ENCODE data around the gene SLC6A1. TPM values are rescaled to one million over a fixed set of nuclear protein-coding genes. Genes with fewer than 3 reads are reported as not detected.

The SLC6A1 gene
- total and polyA plus RNA-seq, 2 of the 8 experiments (the other 6 are each of a cell fraction or from before 2014, with no cell fraction given) = 0.30 to 0.63 TPM

DNA sequence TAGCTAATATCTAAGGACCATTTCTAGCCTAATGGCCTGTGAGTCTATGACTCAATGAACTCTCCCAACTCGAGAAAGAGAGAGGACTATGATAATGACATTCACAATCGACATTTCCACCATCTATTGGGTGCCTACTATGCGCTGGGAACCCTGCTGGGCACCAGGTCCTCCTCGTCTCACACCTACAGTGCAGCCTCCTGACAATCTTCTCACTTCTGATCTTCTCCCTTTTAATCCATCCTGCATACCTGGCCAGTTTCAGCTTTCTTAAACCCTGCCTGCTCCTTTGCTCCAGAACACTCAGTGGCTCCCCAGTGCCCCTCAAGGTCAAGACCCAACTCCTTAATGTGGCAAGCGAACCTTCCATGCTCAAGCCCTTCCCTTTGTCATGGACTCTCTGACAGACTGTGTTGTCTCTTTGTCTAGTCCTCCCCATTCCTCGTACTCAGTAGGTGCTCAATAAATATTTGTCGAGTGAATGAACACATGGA is 3.5 kb upstream of the SLC6A1 start:
- Histone ChIP-seq H2BK15ac (ENCODE audit: low read length) (no peak overlapping the region), H2BK20ac (ENCODE audit: low read length) (no peak overlapping the region), H3K9me3 (ENCODE audit: insufficient read depth in 2 of 2, low read depth in 1 of 2, low read length in 1 of 2) (no peaks in the 10 kb centered on the region), H2BK120ac (replicated peaks; ENCODE audit: low read depth, low read length) (no peak overlapping the region), H3K27ac (ENCODE audit: low read depth, low read length) (no peak overlapping the region), H3K4me3 (ENCODE audit: extremely low read depth in 1 of 4, insufficient read depth in 2 of 4, low read depth in 3 of 4, low read length in 4 of 4) (no peak overlapping the region), H2BK12ac (ENCODE audit: low read depth, low read length) (0 out of 2 replicates have a peak overlapping the region, but pooled peaks have one; percentile 5), H3K18ac (ENCODE audit: extremely low read depth, low read length) (no peak overlapping the region), H2BK5ac (ENCODE audit: low read depth, low read length) (no peak overlapping the region), H3K27me3 (replicated peaks in 1 of 4; ENCODE audit: control insufficient read depth in 3 of 4, extremely low read depth in 1 of 4, insufficient read depth in 3 of 4, low read length in 3 of 4) (peaks cover 12 to 24% (median 21%) of the 10 kb centered on the region in 4 experiments), H3K4me1 (replicated peaks in 1 of 4; ENCODE audit: control insufficient read depth in 3 of 4, insufficient read depth in 4 of 4, low read length in 3 of 4) (peaks cover 0 to 8% (median 5%) of the 10 kb centered on the region in 4 experiments; a peak in 5 of 7 replicates), H4K5ac (ENCODE audit: insufficient read length, low read depth, low read length) (no peak overlapping the region), H3K23ac (ENCODE audit: insufficient read length) (no peak overlapping the region), H2AFZ (ENCODE audit: low read length) (no peak overlapping the region), H3K4me2 (ENCODE audit: insufficient read depth in 1 of 2, low read depth in 2 of 2, low read length in 2 of 2) (no peak overlapping the region), H2AK5ac (ENCODE audit: low read depth, low read length) (no peak overlapping the region), H4K20me1 (replicated peaks in 1 of 2; ENCODE audit: control insufficient read depth in 1 of 2, insufficient read depth in 2 of 2, low read length in 2 of 2) (no peaks in the 10 kb centered on the region), H3K9ac (replicated peaks in 1 of 4; ENCODE audit: extremely low read depth in 1 of 4, low read depth in 3 of 4, low read length in 3 of 4) (no peak overlapping the region), H3K4ac (replicated peaks; ENCODE audit: insufficient read length, low read depth, low read length) (no peak overlapping the region), H3K23me2 (ENCODE audit: low read depth, low read length) (peaks cover 9% of the 10 kb centered on the region; the same call in 1 of the 2 replicates), H4K91ac (replicated peaks; ENCODE audit: insufficient read length, low read length) (no peak overlapping the region), H3K36me3 (ENCODE audit: control insufficient read depth in 2 of 4, insufficient read depth in 4 of 4, low read length in 3 of 4) (no peaks in the 10 kb centered on the region), H3K56ac (replicated peaks; ENCODE audit: insufficient read length, low read depth, low read length) (no peak overlapping the region), H3K14ac (ENCODE audit: insufficient read length) (no peak overlapping the region), H3K79me2 (ENCODE audit: control insufficient read depth in 1 of 2, insufficient read depth in 2 of 2, low read length in 2 of 2) (no peaks in the 10 kb centered on the region), H4K8ac (ENCODE audit: extremely low read depth, insufficient read depth, low read length) (no peak overlapping the region), H3K79me1 (ENCODE audit: low read depth, low read length) (no peaks in the 10 kb centered on the region)
- DNase-seq (ENCODE audit: low read depth in 1 of 2, low spot score in 2 of 2) = no peak
- FAIRE-seq = no peak
- POLR2A ChIA-PET (ENCODE audit: partially characterized antibody) = no interaction called here
- WGBS, 2 experiments (ENCODE audit: extremely low coverage in 1 of 2, insufficient coverage in 1 of 2, insufficient read length in 1 of 2, insufficient replicate concordance in 2 of 2, low coverage in 1 of 2, low lambda C conversion rate in 2 of 2, missing lambda C conversion rate in 1 of 2) = 92% methylated on average over 7 of the region's 7 CpGs; no CpG with 5 or more reads in 1 of the 2 experiments
- TF ChIP-seq NRF1 (IDR thresholded peaks at IDR 0.05; ENCODE audit: low read depth, low read length) (no peak), KDM1A (IDR thresholded peaks at IDR 0.05; ENCODE audit: borderline replicate concordance, low read length) (0 out of 2 replicates have a peak, but pooled peaks have one; percentile 62)
- CTCF ChIA-PET (ENCODE audit: partially characterized antibody) = interaction anchor here (1.5 to 13.4 kb wide), 4 partner anchors 12 to 37 kb away, joined by 3 to 207 read pairs (median 52); no protein-coding TSS in a partner anchor

All from H1 (cell line).